ENCODE data around the gene MEIKIN. TPM values are rescaled to one million over a fixed set of nuclear protein-coding genes. Genes with fewer than 3 reads are reported as not detected.

Gene MEIKIN, protein sequence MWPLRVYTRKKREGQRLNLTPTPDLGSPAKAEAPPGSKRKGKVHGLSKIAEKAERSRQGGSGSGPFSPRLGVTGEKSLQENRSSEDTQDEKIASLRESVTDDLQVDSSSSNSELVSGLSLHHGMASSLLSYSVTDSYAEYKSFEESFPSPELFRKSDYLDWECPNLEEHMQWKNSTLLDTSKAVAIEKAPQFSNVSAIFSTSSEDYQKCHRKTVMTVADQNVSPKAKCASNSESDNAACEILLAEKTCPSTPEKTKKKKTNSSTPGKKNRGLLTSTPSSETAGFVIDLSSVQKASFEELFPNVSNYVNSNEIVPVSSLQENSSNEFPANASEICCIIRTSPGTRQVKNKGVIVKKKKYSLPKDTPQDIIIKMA
- not detected for total RNA-seq

DNA sequence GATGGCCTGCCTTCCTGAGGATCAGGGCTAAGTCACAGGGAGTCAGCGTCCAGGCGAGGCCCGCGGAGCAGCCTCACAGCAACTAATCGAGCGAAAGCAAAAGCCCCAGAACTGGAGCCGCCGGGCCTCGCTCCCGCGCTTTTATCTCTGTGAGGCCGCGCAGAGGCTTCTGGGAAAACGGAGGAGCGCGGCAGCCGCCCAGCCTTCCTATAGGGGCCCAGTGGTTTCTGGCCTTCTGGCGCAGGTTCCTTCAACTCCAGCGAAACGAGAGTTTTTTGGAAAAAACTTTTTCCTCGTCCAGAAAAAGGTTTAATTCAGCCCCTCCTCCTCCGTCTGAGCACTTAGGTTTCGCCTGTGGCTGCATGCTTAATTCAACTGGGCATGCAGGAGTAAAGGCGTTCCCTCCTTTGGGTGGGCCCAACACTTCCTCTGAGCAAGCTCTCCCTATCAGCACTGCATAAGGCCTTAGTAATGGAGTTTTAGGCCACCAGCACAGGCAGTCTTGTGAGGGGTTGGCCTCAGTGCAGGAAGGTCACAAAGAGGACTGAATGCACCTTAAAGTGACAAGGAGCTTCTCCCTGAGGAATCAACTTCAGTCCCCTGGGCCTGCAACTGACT lies at the start of gene MEIKIN:
Gene MEIKIN (minus strand): TSS at position 113 of the 618 bp plus-strand sequence. CDS start 158 bp downstream, outside the sequence.
- DNase-seq (ENCODE audit: extremely low spot score) = no peak
- intact Hi-C loops (cut with DNase I) = no loop called here
- no peaks in the 10 kb centered on the region for H3K9me3 ChIP-seq
- no peak within 1 kb of the TSS for H3K4me3 ChIP-seq
- H3K27me3 ChIP-seq = no peaks in the 10 kb centered on the region
- 85% methylated on average over 23 of the region's 24 CpGs for WGBS
- no peak within 1 kb of the TSS for H3K27ac ChIP-seq (replicated peaks in 1 of 4)
- H3K36me3 ChIP-seq = no peaks in the 10 kb centered on the region
- TF ChIP-seq EP300 (IDR thresholded peaks at IDR 0.05) = no peak
- TF ChIP-seq POLR2A (IDR thresholded peaks at IDR 0.05; ENCODE audit: low read depth) = no peak
- no peak for TF ChIP-seq POLR2AphosphoS5 (IDR thresholded peaks at IDR 0.05)
- TF ChIP-seq, protein P1, sequence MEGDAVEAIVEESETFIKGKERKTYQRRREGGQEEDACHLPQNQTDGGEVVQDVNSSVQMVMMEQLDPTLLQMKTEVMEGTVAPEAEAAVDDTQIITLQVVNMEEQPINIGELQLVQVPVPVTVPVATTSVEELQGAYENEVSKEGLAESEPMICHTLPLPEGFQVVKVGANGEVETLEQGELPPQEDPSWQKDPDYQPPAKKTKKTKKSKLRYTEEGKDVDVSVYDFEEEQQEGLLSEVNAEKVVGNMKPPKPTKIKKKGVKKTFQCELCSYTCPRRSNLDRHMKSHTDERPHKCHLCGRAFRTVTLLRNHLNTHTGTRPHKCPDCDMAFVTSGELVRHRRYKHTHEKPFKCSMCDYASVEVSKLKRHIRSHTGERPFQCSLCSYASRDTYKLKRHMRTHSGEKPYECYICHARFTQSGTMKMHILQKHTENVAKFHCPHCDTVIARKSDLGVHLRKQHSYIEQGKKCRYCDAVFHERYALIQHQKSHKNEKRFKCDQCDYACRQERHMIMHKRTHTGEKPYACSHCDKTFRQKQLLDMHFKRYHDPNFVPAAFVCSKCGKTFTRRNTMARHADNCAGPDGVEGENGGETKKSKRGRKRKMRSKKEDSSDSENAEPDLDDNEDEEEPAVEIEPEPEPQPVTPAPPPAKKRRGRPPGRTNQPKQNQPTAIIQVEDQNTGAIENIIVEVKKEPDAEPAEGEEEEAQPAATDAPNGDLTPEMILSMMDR (IDR thresholded peaks at IDR 0.05) = no peak
- H3K4me1 ChIP-seq = no peaks in the 10 kb centered on the region

DNA sequence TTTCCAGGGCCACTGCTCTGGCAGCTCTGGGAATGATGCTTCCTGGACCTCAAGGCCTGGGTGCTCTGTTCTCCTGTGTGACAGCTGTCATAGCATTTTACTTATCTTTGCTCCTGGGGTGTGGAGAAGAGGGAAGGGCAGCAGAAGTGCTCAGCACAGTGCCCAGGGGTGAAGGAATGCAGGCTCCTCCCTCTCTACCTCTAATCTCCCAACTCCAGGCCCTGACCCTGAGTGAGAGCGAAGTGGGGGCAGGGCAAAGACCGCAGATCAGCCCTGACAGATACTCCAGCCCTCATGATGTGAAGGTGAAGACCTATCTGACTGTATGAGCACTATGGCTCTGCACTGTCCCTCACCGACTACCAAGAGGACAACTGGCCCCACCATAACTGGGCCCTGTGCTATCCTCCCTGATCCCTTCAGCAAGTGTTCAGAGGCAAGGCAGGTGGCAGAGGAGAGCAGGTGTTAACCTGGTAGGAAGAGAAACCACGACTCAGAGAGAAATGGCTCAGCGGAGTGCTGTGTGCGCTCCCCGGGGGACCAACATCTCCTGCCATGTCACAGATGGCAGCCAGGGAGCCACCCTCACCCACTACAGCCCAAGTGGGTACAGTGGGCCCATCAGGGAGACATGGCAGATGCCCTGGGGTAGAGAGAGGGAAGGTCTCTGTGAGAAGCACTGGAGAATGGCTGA lies 49.2 kb upstream of the MEIKIN start:
- Histone ChIP-seq H3K36me3 (no peaks in the 10 kb centered on the region), H3K4me3 (no peak overlapping the region), H3K27me3 (no peaks in the 10 kb centered on the region), H3K9me3 (no peaks in the 10 kb centered on the region), H3K4me1 (peaks cover 0 to 4% (median 0%) of the 10 kb centered on the region in 4 donors), H3K27ac (replicated peaks in 1 of 4) (no peak overlapping the region)
- intact Hi-C loops (cut with DNase I) = no loop called here
- no peak for DNase-seq (ENCODE audit: extremely low spot score)
- TF ChIP-seq EP300 (IDR thresholded peaks at IDR 0.05) = no peak
- TF ChIP-seq POLR2AphosphoS5 (IDR thresholded peaks at IDR 0.05) = no peak
- TF ChIP-seq, protein P1 (IDR thresholded peaks at IDR 0.05) = no peak
- no peak for TF ChIP-seq POLR2A (IDR thresholded peaks at IDR 0.05; ENCODE audit: low read depth)
- 76% methylated on average over 3 of the region's 7 CpGs for WGBS

DNA sequence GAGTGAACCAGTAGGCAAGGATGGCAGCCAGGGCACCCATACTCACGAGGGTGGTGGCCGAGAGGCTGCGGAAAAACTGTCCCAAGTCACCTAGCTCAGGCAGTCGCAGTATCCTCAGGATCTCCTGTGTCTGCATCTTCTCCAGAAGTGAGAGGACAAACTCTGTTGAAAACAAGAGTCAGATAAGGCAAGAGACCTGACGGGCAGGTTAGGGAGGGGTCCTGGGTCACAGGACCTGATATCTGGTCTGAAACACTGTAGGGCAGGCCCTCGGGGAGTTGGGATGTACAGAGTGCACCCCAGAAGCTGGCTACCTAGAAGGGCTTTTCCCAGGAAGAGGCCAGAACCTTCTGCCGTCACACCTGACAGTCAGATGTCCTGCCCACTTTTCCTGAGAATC lies 48.6 kb upstream of the MEIKIN start:
- Histone ChIP-seq H3K27me3 (no peaks in the 10 kb centered on the region), H3K4me1 (no peaks in the 10 kb centered on the region), H3K27ac (replicated peaks in 1 of 4) (no peak overlapping the region), H3K4me3 (no peak overlapping the region), H3K9me3 (no peaks in the 10 kb centered on the region), H3K36me3 (no peaks in the 10 kb centered on the region)
- no peak for DNase-seq (ENCODE audit: extremely low spot score)
- no peak for TF ChIP-seq POLR2AphosphoS5 (IDR thresholded peaks at IDR 0.05)
- TF ChIP-seq, protein P1 (IDR thresholded peaks at IDR 0.05) = no peak
- 100% methylated on average over 2 of the region's 7 CpGs for WGBS
- intact Hi-C loops (cut with DNase I) = no loop called here

DNA sequence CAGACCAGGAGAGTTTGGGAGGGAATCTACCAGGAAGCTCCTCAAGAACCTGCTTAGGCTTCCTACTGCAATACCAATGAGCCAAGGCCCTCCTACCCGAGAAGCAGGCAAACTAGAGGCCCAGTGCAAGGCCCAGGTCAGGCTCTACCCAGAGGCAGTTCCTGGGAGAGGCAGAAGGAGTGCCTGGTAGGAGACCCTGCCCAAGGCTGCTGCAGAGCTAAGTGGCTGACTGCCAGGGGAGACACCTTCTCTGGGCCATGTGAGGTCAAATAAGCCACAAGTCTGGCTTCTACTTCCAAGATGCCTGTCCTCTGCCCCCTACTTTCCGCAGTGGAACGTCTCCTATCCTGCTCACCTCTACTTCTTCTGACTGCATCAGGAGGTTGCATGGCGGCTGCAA lies 48.2 kb upstream of the MEIKIN start:
- H3K36me3 ChIP-seq = no peaks in the 10 kb centered on the region
- 97% methylated on average over 4 of the region's 4 CpGs for WGBS
- H3K27ac ChIP-seq (replicated peaks in 1 of 4) = no peak overlapping the region
- intact Hi-C loops (cut with DNase I) = no loop called here
- no peak overlapping the region for H3K4me3 ChIP-seq
- H3K9me3 ChIP-seq = no peaks in the 10 kb centered on the region
- no peak for TF ChIP-seq POLR2A (IDR thresholded peaks at IDR 0.05; ENCODE audit: low read depth)
- no peak for DNase-seq (ENCODE audit: extremely low spot score)
- no peaks in the 10 kb centered on the region for H3K4me1 ChIP-seq
- no peaks in the 10 kb centered on the region for H3K27me3 ChIP-seq

DNA sequence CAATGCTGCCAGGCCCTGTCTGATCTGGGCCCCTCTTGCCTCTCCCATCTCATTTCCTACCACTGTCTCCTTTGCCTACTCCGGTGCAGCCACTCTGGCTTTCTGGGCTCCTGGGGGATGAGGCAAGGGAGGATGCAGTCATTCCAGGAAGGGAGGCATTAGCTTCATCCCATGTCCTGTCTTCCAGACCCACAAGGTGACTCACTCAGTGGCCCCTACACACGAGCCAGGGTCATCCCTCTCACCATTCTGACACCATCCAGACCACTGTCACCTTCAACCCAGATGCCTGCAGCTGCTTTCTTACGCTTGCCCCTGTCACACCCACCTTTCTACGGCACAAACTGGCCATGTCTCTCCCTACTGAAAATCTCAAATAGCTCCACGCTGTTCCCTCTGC lies 46.9 kb upstream of the MEIKIN start:
- Histone ChIP-seq H3K9me3 (no peaks in the 10 kb centered on the region), H3K4me1 (no peaks in the 10 kb centered on the region), H3K36me3 (no peaks in the 10 kb centered on the region), H3K27me3 (no peaks in the 10 kb centered on the region), H3K4me3 (no peak overlapping the region), H3K27ac (replicated peaks in 1 of 4) (no peak overlapping the region)
- no peak for DNase-seq (ENCODE audit: extremely low spot score)
- WGBS = 80% methylated on average over 5 of the region's 5 CpGs
- TF ChIP-seq EP300 (IDR thresholded peaks at IDR 0.05) (no peak), POLR2AphosphoS5 (IDR thresholded peaks at IDR 0.05) (no peak), POLR2A (IDR thresholded peaks at IDR 0.05; ENCODE audit: low read depth) (no peak)
- TF ChIP-seq, protein P1 (IDR thresholded peaks at IDR 0.05) = no peak
- intact Hi-C loops (cut with DNase I) = no loop called here

Data from esophagus muscularis mucosa (tissue), 4 donors.